Ectodermal cell (in vitro differentiated cells): ENCODE data around the gene FOXJ1.

Experiments used
- H3K27ac ChIP-seq: 2 replicates; pipeline ENCODE4 v1.7.0; 2013; ENCODE audit warnings: mild to moderate bottlenecking, low read depth, low read length; ENCODE audit not compliant: insufficient read depth, poor library complexity, severe bottlenecking
- H3K27me3 ChIP-seq: 2 replicates; pipeline ENCODE4 v1.7.0; 2013; ENCODE audit warnings: mild to moderate bottlenecking, low read length; ENCODE audit not compliant: insufficient read depth, control insufficient read depth, poor library complexity, severe bottlenecking
- H3K36me3 ChIP-seq: one replicate; pipeline ENCODE4 v1.7.0; 2013; ENCODE audit warnings: low read length; ENCODE audit not compliant: control insufficient read depth, insufficient read depth
- H3K4me1 ChIP-seq: one replicate; pipeline ENCODE4 v1.7.0; 2013; ENCODE audit warnings: low read length; ENCODE audit not compliant: control insufficient read depth, insufficient read depth
- H3K4me3 ChIP-seq: 2 replicates; pipeline ENCODE4 v1.7.0; 2013; ENCODE audit warnings: low read depth, low read length, control low read depth; ENCODE audit not compliant: insufficient read depth
- H3K9me3 ChIP-seq: 2 replicates; pipeline ENCODE4 v1.7.0; 2013; ENCODE audit warnings: mild to moderate bottlenecking, low read length, moderate library complexity; ENCODE audit not compliant: control insufficient read depth
- WGBS, 2 experiments: methylation state at CpG; one replicate each; pipeline ENCODE4 v1.1.7; 2013; ENCODE audit warnings: missing lambda C conversion rate in 2 of 2; 5-methylcytosine and 5-hydroxymethylcytosine counted together

Gene FOXJ1

DNA sequence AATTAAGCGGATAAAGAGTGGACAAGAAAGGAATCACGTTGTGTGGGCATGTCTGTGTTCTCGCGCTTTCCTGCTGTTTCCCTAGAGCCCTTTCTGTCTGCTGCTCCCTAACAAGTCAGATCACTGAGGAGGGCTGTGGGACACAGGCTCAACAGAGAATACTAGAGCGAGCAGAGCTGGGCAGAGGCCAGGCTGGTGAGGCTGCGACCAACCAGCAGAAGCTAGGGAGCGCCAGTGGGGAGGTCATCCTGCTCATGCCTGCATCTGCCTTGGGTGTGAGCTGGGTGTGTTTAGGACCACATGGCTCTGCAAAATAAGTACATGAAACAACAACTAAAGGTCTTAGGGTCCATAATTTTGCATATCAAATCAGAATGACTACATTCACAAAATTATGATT is 11.5 kb upstream of the FOXJ1 start:
- Histone ChIP-seq H3K9me3 (no peaks in the 10 kb centered on the region), H3K36me3 (no peaks in the 10 kb centered on the region), H3K4me3 (no peak overlapping the region), H3K27ac (no peak overlapping the region), H3K4me1 (peaks cover 10% of the 10 kb centered on the region), H3K27me3 (no peaks in the 10 kb centered on the region)
- 80 to 81% methylated on average over 7 of the region's 7 CpGs for WGBS, 2 experiments

DNA sequence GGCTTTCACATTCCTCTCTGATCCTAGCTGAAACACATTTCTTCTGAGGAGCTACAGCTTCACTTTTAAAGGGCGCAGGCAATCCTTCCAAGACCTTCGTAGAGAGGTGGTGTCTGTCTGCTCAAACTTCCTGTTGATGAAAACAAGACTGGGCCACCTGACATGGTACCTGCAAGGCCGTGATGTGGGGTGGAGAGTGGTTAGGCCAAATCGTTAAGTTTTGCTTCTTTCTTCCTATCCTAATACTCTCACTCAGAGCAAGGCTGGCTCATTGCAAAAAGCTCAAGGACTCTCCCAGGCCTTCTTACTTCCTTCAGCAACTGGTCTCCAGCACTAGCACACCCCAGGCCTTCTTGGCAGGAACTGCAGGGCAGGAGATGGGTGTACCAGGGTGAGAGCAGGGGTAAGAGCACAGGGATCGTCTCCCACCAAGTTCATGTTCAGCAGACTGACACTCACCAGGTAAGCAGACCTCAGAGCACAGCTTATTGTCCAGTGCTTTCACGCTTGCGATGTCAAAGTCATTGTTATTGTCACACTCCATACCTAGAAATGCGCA is 10.9 kb upstream of the FOXJ1 start:
- Histone ChIP-seq H3K9me3 (no peaks in the 10 kb centered on the region), H3K27ac (no peak overlapping the region), H3K4me3 (no peak overlapping the region), H3K27me3 (no peaks in the 10 kb centered on the region), H3K36me3 (no peaks in the 10 kb centered on the region), H3K4me1 (peaks cover 10% of the 10 kb centered on the region)
- 95% methylated on average over 8 of the region's 8 CpGs for WGBS, 2 experiments

DNA sequence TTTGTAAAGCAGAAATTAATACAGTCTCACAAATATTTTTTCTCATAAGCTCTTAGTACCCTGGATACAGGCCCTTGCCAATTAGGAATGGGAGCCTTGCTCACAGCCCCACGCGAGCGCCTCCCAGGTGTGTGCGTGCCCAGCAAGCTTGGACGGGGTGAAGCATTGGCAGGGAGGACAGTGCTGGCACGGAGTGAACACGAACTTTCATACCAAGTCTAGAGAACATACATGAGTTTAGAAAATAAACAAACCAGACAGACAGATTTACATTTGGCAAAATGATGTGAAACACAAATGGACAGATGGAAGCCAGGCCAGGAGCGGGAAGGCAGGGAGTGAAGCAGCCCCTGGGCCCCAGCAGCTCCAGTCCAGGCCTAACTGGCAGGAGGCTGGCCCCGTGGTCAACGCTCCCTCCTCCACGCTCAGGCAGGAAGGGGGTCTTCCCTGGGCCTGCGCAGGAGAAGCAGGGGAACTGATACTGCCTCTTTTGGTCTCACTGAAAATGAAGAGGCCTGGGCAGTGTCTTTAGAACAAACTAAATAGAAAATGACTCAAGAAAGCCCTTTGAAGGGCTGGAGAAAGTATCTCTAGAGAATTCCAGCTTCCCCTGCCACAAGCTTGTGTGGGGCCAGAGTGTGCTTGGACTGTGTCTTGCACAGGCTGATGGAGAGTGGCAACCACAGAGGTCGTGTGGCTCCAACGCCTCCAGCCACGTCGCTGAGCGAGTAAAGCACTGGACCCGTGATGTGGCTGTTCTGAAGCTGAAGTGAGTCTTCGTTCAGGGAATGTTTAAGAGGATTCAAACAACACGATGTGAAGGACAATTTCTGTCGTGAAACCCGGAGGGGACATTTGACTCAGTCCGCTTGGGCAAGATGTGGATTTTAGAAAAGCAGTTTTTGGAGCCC is 9.9 kb upstream of the FOXJ1 start:
- H3K36me3 ChIP-seq: no peaks in the 10 kb centered on the region
- H3K9me3 ChIP-seq: no peaks in the 10 kb centered on the region
- no peak overlapping the region for H3K4me3 ChIP-seq
- H3K4me1 ChIP-seq: peaks cover 10% of the 10 kb centered on the region
- H3K27me3 ChIP-seq: no peaks in the 10 kb centered on the region
- no peak overlapping the region for H3K27ac ChIP-seq
- WGBS, 2 experiments: 93 to 95% methylated on average over 23 of the region's 23 CpGs

DNA sequence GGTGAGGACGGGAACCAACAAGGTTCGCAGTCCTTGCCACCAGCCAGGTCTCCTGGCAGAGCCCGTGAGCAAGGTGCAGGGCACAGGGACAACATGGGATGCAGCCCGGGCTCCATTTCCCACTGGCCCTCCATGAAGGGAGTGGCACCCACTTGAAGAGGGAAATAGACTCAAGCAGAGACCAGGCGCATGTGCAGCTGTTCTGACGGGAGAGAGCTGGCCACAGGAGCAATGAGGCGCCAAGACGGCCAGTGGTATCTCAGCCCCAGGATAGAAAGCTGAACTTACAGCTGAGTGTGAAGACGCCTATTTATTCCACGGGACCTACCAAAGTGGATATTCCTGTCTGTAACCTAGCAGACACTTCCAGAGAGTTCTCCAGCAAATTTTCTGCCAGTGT is 8.2 kb upstream of the FOXJ1 start:
- 95% methylated on average over 10 of the region's 10 CpGs for WGBS, 2 experiments
- H3K27me3 ChIP-seq: no peaks in the 10 kb centered on the region
- H3K4me1 ChIP-seq: peaks cover 10% of the 10 kb centered on the region
- no peaks in the 10 kb centered on the region for H3K36me3 ChIP-seq
- H3K4me3 ChIP-seq: no peak overlapping the region
- no peaks in the 10 kb centered on the region for H3K9me3 ChIP-seq
- no peak overlapping the region for H3K27ac ChIP-seq

DNA sequence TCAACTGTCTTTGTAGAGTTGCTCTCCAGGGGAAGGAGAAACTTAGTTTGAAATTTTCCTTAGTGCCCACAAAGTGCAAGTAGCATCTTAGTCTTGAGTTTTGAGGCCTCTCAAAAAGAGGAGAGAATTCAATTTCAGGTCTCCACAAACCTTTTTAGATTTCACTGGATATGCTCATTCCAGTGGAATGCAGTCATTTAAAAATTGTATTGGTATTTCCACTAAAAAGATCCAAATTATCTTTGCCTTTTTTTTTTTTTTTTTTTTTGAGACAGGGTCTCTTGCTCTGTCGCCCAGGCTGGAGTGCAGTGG is 6.9 kb upstream of the FOXJ1 start:
- peaks cover 5% of the 10 kb centered on the region for H3K27me3 ChIP-seq
- H3K36me3 ChIP-seq: no peaks in the 10 kb centered on the region
- no peak overlapping the region for H3K27ac ChIP-seq
- no peak overlapping the region for H3K4me3 ChIP-seq
- 90% methylated on average over 1 of the region's 1 CpG for WGBS, 2 experiments
- peaks cover 12% of the 10 kb centered on the region for H3K4me1 ChIP-seq
- no peaks in the 10 kb centered on the region for H3K9me3 ChIP-seq

DNA sequence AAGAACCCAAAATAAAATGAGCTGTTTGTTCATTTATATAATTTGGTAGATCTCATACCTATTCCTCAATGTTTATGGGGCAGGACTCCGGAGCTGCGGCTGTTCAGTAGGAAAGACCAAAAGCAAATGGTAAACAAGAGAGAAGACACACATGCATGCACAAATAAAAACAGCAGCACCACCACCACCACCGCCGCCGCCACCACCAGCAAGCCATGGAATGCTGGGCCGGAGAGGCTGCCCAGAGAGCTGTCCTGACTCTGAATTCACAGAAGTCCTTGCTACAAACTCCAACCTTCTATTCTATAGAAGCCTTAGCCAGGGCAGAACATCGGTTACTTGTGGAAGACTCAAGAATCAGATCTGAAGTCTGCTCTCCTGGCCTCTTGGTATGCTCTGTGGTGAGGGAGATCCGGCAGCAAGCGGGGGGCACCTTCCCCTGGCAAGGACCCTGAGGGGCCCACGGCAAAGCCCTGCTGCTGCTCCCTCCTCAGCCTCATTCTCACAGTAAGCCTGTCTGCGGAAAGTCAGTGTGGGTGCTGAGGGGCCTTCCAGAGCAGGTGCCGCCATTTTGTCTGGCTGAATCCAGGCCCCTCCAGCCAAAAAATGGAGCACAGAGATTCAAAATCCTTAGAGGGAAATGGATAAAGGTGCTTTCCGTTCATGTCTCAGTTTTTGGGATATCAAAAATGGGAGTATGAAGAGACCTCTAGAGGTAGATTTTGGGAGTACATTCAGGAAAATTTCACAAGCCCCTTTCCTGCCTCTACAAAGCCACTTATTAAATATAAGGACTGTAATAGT is 6.4 kb upstream of the FOXJ1 start:
- peaks cover 16% of the 10 kb centered on the region for H3K4me1 ChIP-seq
- no peaks in the 10 kb centered on the region for H3K9me3 ChIP-seq
- no peak overlapping the region for H3K4me3 ChIP-seq
- H3K27ac ChIP-seq: no peak overlapping the region
- peaks cover 11% of the 10 kb centered on the region for H3K27me3 ChIP-seq
- 88 to 89% methylated on average over 13 of the region's 13 CpGs for WGBS, 2 experiments
- H3K36me3 ChIP-seq: no peaks in the 10 kb centered on the region

DNA sequence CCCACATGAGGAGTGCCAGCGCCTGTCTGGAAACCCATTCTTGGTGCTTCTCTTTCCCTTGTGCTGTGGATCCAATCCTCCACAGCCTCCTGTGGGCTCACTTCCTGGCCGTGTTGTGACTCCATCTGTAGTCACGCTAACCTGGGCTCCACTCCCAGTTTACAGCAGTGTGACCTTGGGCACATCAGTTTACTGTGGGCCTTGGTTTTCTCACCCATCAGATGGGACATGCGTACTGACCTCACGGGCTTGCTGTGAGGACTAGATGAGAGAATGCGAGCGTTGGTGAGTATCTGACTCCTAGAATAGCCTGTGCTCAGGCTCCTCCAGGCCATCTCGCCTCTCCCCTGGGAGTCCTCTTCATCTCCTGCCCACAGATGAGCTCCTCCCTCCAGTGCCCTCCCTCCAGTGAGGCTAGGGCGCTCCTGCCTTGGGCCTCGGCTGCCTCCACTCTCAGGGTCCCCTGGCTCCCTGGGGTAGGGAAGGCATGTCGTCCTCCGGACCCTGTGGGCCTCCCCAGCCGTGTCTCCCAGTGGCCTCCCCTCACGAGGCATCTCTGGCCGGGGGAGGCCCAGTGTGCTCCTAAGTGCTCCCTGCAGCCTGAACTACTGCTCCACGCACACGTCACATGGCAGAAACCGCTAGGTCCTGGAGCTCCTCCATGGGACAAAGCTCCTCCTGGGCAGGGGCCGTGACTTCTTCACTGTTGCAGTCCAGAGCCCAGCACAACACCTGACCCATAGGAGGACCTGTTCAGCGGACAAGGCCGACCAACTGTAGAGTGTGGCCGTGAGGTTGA is 5.2 kb upstream of the FOXJ1 start:
- H3K9me3 ChIP-seq: no peaks in the 10 kb centered on the region
- no peak overlapping the region for H3K27ac ChIP-seq
- peaks cover 26% of the 10 kb centered on the region for H3K4me1 ChIP-seq
- no peaks in the 10 kb centered on the region for H3K36me3 ChIP-seq
- 93 to 94% methylated on average over 22 of the region's 22 CpGs for WGBS, 2 experiments
- no peak overlapping the region for H3K4me3 ChIP-seq
- peaks cover 22% of the 10 kb centered on the region for H3K27me3 ChIP-seq

DNA sequence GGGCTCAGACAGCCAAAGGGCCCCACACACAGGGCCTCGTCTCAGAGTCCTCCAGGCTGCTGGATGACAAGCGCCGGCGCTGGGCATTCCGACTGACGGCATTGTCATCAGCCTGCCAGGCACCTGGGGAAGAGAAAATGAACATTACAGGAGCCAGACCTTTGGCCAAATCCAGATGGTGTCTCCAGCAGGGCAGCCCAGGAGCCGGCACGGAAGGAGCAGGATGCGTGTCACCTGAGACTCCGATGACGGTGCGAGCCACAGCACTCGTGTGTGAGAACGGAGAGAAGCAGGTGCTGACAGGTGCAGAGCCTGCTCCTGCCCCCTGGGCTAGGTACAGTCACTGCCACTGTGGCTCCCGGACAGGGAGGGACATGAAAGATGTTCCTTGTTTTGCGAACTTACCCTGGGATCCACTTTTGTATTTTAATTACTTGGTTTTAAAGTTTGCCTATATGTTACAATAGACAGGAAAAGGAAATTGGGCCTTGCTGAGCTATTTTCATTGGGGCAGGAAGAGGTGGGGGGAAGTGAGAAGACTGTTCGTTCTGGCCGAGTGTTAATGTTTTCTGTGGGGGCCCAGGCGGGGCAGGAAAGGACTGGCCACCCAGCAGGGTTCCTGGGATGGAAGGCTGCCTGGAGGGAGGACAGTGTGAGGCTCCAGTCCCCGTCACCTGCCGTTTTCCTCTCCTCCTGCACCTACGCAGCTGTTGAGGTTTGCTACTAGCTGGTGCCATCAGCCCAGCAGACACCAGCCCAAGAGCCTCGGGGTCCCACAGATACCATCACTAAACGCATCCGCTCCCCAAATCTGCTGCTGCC is 4.4 kb upstream of the FOXJ1 start:
- no peaks in the 10 kb centered on the region for H3K36me3 ChIP-seq
- 76 to 78% methylated on average over 25 of the region's 25 CpGs for WGBS, 2 experiments
- peaks cover 31% of the 10 kb centered on the region for H3K4me1 ChIP-seq
- no peak overlapping the region for H3K27ac ChIP-seq
- peaks cover 29% of the 10 kb centered on the region for H3K27me3 ChIP-seq
- H3K4me3 ChIP-seq: no peak overlapping the region
- H3K9me3 ChIP-seq: no peaks in the 10 kb centered on the region

DNA sequence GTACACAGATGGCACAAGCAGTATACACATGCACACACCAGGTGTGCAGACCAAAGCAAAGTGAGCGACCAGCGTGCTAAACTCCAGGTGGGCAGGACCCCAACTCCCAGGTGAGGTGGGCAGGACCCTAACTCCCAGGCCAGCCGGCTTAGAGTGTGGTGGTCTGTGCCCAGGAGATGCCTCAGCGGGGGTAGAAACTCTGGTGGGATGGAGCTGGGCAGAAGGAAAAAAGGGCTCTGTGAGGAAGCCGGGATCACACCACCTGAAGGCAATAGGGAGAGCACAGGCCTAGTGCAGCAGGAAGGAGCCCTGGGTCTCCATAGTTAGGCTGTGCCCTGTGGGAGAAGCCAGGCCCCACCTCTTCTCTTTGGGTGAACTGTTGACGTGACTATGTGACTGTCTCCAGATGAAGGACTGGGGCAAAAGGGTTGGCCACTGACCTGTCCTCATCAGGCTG is 1.6 kb upstream of the FOXJ1 start:
- H3K36me3 ChIP-seq: no peaks in the 10 kb centered on the region
- 72% methylated on average over 6 of the region's 6 CpGs for WGBS, 2 experiments
- H3K27ac ChIP-seq: no peak overlapping the region
- peaks cover 53% of the 10 kb centered on the region for H3K27me3 ChIP-seq
- H3K9me3 ChIP-seq: no peaks in the 10 kb centered on the region
- H3K4me1 ChIP-seq: peaks cover 44% of the 10 kb centered on the region
- H3K4me3 ChIP-seq: no peak overlapping the region
